ENCODE data around the gene SRPRA. TPM values are rescaled to one million over a fixed set of nuclear protein-coding genes. Genes with fewer than 3 reads are reported as not detected.

Gene SRPRA
- total and polyA plus RNA-seq, 10 of the 15 experiments (the other 5 are each of a cell fraction or from before 2014, with no cell fraction given), result 29.6 to 131 (median 92.8) TPM

- Histone ChIP-seq H3K4me1 (ENCODE audit: control insufficient read depth, insufficient read depth, low read length) (peaks cover 3% of the 10 kb centered on the region; the same call in 1 of the 2 replicates), H2AFZ (ENCODE audit: control insufficient read depth, low read depth, low read length) (no peak overlapping the region), H4K20me1 (ENCODE audit: control insufficient read depth, insufficient read depth) (no peaks in the 10 kb centered on the region; the same call in 1 of the 2 replicates), H3K9ac (ENCODE audit: control insufficient read depth, insufficient read depth, low read length) (peak overlapping the region; percentile 97), H3K27me3 (replicated peaks in 1 of 2; ENCODE audit: control insufficient read depth in 2 of 2, insufficient read depth in 2 of 2, low read length in 1 of 2) (no peaks in the 10 kb centered on the region), H3K9me3 (replicated peaks; ENCODE audit: control insufficient read depth, insufficient read depth, low read length) (no peaks in the 10 kb centered on the region), H3K4me3 (peak overlapping the region; percentile 92), H3K36me3 (ENCODE audit: control insufficient read depth in 2 of 2, insufficient read depth in 2 of 2, low read length in 1 of 2) (peaks cover 25 to 55% of the 10 kb centered on the region in 2 experiments), H3K4me2 (ENCODE audit: control insufficient read depth, insufficient read depth) (peak overlapping the region; percentile 98), H3K27ac (ENCODE audit: control insufficient read depth, insufficient read depth) (peak overlapping the region; percentile 85), H3K79me2 (ENCODE audit: control insufficient read depth, insufficient read depth, low read length) (peaks cover 37% of the 10 kb centered on the region)
- ATAC-seq (no peak), FAIRE-seq (no peak), DNase-seq (ENCODE audit: low read depth, low spot score) (no peak)
- SMC1A ChIA-PET (ENCODE audit: uncharacterized antibody, unreplicated experiment), result interaction anchor here (0.7 kb wide), 1 partner anchor 9 kb away, joined by 3 read pairs; no protein-coding TSS in a partner anchor
- RAD21 ChIA-PET (ENCODE audit: unreplicated experiment), result no interaction called here
- 56% methylated on average over 6 of the region's 6 CpGs for WGBS (ENCODE audit: insufficient coverage, insufficient replicate concordance, low lambda C conversion rate, missing lambda C conversion rate)
- in situ Hi-C loops (cut with MboI), result no loop called here
- CTCF ChIA-PET, result interaction anchor here (0.6 to 2.4 kb wide), 2 partner anchors 213 to 283 kb away, joined by 4 to 7 read pairs; no protein-coding TSS in a partner anchor
- POLR2A ChIA-PET, result interaction anchor here (0.6 to 2.9 kb wide), 6 partner anchors 12 to 51 kb away, joined by 3 to 10 read pairs (median 3); partner anchors contain the start of gene TIRAP
- intact Hi-C loops (cut with micrococcal nuclease; ENCODE audit: unreplicated experiment), result loop anchor here (2.0 to 5.0 kb wide), 2 partner anchors 37 to 55 kb away; partner anchors contain the start of genes DCPS, FAM118B and RPUSD4
- no peak for TF ChIP-seq RCOR1 (conservative IDR thresholded peaks at IDR 0.05; ENCODE audit: low read depth, low read length)
- TF ChIP-seq BMI1 (IDR thresholded peaks at IDR 0.05; ENCODE audit: borderline replicate concordance), result no peak
- no peak for TF ChIP-seq TBL1XR1 (IDR thresholded peaks at IDR 0.05; ENCODE audit: low read depth, low read length)
- TF ChIP-seq POLR2A (IDR thresholded peaks at IDR 0.05; ENCODE audit: low read depth, low read length), result peak; percentile 55
- no peak for TF ChIP-seq SIN3A (IDR thresholded peaks at IDR 0.05; ENCODE audit: low read depth, low read length)
- peak; percentile 76 for TF ChIP-seq ATF7 (IDR thresholded peaks at IDR 0.05; ENCODE audit: low read depth)
- no peak for TF ChIP-seq NFYB (IDR thresholded peaks at IDR 0.05; ENCODE audit: insufficient read depth, low read depth, low read length)
- no peak for TF ChIP-seq NFXL1 (IDR thresholded peaks at IDR 0.05; ENCODE audit: borderline replicate concordance)
- no peak for TF ChIP-seq POLR2AphosphoS5 (IDR thresholded peaks at IDR 0.05; ENCODE audit: low read length)
- no peak for TF ChIP-seq RELA (IDR thresholded peaks at IDR 0.05; ENCODE audit: borderline replicate concordance, partially characterized antibody)
- no peak for TF ChIP-seq HDGF (IDR thresholded peaks at IDR 0.05)
- no peak for TF ChIP-seq FOXK2 (IDR thresholded peaks at IDR 0.05)
- 0 out of 3 replicates have a peak, but pooled peaks have one; percentile 2 for TF ChIP-seq POU2F2 (IDR thresholded peaks at IDR 0.05; ENCODE audit: borderline replicate concordance, low read depth, low read length)
- no peak for TF ChIP-seq KLF5 (IDR thresholded peaks at IDR 0.05; ENCODE audit: partially characterized antibody)
- no peak for TF ChIP-seq PAX8 (IDR thresholded peaks at IDR 0.05)
- TSS peak; percentile 67 for BruUV-seq (replicated peaks)
Observed at GRCh38 chr11:126267650-126268049, 1.0 kb downstream of the SRPRA start.

All from GM12878 (cell line).